Measurements from ENCODE around the gene TXNDC16.

Gene TXNDC16

DNA sequence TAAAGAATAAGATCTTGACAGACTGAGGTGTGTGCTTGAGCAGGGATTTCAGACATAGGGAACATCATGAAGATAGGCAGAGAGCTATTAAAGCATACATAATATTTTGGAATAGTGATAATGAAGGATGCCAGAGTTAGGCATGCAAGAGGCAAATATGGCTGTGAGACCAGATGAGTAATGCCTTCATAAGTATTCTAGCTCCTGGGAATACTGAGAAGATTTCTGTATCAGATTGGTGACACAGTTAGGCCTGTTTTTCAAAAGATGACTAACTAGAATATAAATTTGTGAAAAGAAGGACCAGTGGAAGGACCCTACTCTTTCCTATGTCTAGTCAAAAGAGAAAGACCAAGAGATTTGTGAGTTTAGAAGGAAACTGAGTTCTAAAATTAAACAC is 108.8 kb downstream of the TXNDC16 start:
- no peak for DNase-seq

DNA sequence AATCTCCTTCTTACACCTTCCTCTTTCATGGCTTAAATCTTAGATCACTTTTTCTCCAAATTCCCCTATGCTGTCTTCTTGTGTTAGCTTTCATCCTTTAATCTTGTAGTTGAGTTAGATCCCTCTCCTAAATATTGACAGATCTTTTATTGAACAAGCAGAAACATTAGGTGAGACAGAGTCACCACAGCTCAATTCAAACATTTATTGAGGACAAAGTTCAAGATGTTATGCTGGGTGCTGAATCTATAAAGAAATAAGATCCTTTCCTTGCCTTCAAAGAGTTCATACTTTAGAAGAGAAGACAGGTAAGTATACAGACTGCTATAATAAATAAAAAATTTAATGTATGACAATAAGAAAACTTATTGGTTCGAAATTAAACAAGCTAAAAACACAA is 109.7 kb downstream of the TXNDC16 start:
- DNase-seq, result no peak

DNA sequence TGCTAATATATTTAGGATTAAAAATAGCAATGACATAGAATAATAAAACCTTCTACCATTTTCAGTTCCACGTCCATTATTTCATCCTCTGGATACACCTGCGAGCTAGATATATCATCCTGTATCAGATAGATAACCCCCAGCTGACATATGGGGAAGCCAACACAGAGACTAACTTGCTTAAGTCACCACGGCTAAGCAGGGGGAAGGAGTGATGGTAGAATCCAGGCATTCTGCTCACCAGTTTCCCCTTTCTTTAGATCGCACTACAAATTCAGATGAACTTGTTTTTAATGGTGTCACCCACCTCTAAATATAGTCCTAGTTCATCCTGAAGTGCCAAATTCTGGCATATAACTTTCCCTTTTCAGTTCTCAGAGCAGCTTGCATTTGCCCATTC is 110.1 kb downstream of the TXNDC16 start:
- DNase-seq, result no peak

DNA sequence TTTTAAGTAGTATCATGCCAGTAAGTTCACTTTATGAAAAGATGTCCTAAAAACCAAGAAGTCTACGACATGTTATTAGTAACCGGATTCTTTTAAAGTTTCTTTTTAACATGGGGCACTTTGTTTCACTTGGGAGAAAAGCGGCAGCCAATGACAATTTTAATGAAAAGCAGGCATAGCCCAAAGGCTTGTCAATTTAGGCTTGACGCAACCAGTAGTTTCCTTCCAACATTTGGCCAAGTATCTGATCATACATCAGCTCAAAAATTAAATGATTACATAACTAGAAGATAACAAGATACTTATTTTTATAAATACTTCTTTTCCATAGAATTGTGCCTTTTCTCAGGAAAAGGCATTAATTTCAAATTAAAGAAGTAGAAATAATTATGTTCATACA is 112.8 kb downstream of the TXNDC16 start:
- DNase-seq, result no peak

DNA sequence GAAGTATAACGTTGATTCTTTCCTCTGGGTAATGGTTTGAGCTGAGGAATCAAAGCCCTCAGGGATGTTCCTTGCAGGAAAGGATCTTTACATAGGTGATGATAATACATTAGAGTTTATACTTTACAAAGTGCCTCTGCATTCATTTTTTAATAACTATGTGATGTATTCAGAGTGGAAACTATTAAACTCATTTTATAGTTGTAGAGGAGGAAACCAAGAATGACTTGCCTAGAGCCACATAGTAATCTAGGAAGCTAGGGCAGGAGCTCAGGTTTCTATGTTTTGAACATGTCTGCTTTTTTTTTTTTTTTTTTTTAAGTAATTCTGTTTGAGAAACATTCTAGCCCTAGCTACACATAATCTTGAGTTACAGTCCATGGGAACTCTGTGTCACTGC is 117.3 kb downstream of the TXNDC16 start:
- no peak for DNase-seq

DNA sequence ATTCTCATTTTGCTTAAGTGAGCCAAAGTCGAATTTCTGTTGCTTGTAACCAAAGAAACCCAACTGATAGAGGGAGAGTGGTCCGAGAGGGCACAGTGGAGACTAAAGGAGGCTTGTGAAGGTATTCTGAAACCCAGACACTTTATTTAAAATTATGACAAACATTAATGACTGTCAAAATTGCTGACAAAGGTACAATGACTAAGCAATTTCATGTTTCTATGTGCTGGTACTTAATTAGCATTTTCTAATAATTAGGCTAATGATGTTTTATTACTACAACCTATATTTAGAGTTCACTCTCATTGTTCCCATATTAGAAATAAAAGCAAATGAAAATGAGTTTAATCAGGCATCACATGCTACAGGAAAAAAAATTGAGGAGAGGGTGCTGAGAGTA is 121.8 kb downstream of the TXNDC16 start:
- DNase-seq, result no peak

DNA sequence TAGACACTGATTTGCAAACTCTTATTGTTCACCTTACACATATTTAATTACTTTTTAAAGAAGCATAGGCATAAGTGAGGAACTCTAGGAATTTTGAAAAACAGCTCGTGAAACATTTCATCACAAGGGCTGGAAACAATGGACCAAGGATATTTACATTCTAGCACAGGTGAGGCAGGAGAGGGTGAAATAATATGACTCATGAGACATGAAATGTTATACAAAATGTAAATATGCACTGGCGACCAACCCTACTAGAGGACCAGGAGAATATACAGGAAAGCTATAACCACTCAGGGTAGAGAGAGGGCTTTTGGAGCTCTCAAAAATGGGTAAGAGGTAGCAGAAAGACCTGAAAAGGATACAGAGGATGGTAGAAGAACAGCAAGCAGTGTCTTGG is 122.9 kb downstream of the TXNDC16 start:
- no peak for DNase-seq

DNA sequence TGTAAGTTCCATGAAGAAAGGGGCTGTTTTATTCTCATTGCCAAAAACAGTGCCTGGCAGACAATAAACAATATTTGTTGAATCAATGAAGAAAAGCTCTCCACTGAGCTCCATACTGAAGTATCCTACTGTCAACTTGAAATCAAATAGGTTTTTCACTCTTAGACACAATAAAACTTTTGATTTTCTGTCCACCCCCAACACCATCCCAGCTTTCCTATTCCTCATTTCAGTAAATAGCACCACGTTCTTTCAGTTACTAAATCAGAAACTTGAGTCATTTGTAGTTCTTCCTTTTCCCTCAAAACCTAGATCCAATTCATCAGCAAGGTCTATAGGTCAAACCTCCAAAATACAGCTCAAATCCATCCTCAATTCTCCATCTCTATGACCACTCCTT is 124.8 kb downstream of the TXNDC16 start:
- no peak for DNase-seq

DNA sequence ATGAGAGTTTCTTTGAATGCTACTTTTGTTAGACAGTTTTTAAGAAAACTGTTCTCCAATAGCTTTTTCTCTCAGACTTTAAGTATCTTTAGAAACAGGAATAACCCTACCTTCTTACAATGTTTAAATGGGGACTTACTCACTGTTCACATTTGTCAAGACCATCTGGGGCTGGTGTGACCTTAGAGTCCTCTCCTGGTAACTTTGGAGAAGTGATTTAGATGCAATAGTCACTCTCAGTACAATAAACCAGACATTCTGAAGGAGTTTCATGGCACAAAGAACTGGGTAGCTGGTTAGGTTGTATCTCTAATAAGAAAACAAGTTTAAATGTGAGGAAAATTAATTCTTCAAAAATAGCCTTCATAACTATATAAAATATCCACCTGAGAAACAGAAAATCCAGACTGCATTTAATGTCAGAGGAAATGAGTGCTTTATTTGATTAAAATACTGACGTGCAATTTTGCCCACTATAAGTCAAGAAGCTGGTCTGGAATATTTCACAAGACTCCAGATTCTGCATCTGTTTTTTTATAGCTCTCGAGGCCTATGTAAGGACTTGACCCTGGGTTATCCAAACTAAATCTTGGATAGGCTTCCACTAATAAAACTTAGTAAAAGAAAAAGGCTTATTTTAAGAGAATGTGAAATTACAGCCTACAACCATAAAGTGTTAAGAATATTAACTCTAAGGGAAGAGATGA is 129.5 kb downstream of the TXNDC16 start:
- no peak for DNase-seq

DNA sequence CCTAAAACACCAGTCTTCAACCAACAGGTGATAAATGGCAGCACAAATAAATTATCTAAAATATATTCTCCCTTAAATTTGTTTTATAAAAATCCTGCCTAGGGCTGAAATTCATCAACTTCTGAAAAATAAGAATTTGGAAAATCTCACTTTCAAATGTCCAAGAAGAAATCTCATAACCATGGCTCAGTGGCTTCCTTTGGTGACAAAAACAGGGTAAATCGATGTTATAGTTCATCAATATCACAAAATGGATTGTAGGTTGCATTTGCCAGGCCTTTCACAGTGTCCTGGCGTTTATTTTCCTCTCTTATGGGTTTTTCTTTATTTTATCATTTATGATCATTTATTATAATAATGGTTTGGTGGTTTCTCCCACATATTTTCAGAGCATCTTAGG is 135.2 kb downstream of the TXNDC16 start:
- no peak for DNase-seq

DNA sequence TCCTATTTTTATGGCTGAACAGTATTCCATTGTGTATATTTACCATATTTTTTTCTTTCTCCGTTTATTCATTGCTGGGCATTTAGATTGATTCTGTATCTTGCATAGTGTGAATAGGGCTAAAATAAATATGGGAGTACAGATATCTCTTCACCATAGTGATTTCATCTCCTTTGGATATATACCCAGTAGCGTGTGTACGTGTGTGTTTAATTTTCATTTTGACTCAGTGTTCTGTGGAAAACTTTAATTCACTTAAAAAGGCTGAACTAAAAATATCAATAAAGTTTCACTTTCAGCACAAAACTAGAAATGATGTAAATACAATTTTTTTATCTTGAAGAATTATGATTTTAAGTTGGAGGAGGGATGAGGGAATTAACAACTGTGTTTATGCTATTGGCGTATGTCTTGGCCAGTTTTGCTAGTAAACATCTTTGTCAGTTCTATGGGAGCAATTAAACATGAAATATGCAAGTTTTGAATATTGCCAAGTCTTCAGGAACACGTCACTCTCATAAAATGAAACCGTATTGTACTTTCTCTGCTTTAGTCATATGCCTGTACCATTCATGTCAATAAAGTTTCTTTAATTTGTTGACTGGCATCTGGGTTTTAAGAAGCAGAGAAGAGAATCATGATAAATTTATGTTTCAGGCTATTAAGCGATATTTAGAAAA is 138.4 kb downstream of the TXNDC16 start:
- DNase-seq, result no peak

DNA sequence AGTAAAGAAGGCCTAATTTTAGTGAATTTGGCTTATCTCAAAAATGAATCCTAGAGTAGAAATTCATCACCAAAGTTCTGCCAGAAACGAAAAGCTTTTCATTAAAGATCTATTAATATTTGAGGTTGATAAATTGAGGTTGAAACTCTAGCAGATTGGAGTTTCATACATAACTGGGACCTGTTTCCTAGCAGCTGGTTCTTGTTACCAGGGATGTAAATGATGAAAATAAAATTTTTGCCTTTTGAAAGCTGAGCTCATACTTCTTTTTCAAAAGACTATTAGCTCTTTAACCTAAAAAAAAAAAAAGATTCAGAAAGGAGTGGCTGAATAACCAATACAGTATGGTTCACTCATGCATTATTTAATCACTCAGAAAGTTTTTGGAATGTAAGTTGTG is 139.9 kb downstream of the TXNDC16 start:
- no peak for DNase-seq

DNA sequence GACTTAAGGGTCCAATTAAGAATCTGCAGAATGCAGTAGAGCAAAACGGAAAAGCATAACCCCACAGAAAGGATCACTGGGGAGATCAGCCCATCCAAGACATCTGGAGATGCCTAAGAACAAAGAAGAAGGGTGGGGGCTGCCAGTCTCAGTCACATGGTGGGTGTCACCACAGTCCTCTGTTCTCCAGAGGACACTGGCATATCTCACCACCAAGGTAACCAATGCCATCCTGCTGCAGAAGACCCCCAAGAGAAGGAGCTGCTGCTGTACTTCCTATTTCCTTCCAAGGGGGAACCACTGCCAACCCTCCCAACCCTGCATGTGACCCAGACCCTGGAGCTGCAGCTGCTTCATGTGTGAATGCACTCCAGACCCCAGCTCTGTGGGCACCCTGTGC is 147.0 kb downstream of the TXNDC16 start:
- no peak for DNase-seq

DNA sequence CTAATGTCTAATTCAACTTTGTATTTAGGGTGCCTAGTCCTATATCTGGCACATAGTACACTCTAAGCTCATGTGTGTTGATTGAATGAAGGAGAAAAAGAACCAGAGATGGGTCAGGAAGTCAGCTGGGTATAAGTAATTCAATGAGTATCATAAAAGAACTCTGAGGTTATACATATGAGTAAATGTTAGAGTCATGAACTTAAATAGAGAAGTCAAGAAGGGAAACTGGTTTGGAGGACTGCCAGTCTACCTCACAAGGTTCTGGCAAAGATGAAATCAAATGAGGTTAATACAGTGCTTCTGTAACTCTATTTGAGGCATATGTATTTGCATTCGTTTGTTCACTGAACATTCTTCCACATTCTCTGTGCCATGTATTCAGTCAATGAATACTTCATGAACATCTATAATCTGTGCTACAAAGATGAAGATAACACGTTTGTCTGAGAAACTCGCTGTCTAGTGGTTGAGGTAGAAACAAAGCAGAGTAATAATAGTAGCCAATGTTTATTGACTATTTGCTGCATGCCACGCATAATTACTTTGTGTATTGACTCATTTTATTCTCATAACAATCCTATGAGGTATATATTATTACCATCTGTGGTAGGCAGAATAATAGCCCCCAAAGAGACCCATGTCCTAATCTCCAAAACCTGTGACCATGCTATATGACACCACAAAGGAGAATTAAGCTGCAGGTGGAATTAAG is 149.3 kb downstream of the TXNDC16 start:
- no peak for DNase-seq

DNA sequence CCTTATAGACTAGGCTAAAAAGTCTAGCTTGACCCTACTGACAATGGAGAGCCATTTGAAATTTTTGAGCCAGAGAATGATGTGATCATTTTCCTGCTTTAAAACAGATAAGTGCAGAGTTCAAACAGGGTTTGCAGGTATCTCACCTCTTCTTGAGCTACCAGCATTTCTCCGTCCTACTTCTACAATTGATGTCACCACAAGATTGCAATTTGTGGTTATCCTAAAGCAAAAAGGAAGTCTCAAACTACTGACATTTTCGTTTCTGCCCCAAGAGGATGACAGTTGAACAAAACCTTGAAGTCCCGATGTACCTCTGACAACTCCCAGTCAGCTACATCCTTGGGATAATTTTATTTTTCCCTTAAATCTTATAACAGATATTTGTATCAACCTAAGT is 151.5 kb downstream of the TXNDC16 start:
- DNase-seq, result no peak

DNA sequence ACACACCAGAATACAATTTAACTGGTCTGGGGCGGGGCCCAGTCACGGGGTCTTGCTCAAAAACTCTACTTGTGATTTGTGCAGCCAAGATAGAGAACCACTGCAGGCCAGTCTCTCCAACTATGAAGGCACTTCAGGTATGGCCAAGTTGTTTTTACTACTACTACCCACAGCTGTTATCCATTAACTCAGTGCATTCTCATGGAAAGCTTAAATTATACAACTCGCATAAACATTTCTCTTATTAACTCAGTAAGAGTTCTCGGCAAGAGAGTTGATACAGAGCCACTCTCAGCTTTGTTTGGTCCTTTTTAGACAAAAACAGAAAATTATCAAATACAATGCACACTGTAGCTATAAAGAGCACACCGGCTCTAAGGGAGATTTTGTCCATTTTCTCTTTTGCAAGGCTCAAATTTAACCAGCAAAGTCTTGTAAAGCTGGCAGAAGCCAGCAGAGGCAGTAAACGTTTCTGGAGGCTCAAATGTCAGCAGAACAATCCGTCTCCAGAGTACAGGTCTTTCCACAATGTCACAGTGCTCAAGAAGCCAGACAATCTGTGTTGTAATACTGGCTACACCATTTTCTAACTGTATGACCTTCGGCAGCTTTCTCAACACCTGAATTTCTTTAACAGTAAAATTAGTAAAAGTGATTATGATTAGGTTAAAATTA is 152.2 kb downstream of the TXNDC16 start:
- DNase-seq, result no peak

DNA sequence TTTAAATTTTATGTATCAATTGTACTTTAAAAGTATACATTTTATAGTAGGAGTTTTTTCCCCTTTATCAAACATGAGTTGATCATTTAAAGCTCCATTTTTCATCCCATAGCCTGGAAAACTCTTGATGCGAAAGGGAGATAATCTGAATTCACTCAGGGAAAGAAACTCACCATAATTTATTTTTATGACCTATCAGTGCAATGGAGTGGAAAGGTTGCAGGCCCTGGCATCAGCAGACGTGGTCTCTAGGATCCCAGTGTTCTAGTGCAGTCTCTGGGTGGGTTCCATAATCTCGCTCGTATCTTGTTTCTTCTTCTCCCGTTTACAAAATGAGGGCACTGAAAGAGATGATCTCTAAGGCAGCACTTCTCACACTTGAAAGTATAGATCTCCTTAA is 153.2 kb downstream of the TXNDC16 start:
- DNase-seq, result no peak

DNA sequence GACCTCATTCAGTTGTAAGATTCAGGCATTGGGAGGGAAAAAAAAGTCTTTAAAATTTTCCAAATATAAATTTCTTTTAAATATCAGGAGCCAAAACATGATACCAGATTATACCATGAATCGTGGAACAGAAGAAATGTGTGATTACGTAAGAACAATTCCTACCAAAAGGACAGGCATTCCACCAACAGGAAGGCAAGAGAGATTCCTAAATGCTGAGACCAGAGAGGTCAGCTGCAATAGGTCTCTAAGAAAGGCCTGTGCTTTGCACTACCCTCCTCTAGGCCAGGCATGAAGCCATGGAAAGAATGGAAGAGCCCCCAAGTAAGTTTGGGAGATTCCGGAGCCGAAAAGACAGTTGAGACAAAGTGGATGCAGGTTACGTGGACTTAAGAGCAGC is 154.5 kb downstream of the TXNDC16 start:
- DNase-seq, result no peak

DNA sequence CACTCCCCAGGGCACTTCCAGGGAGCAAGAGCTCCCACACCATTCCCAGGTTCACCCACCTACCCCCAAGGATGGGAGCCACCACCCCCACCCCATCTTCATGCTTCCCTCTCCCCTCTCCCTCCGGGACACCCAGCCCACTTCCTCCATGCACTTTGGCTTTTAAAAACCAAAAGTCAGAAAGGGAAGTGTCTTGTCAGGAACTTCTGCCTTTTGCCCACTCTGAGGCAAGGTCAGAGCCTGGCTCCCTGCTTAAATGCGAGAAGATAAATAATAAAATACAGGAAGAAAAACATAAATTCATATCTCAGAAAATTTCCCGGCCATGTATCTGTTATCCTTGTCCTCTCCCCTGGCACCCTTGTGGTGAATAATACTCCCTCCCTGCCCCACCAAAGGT is 156.6 kb downstream of the TXNDC16 start:
- no peak for DNase-seq

DNA sequence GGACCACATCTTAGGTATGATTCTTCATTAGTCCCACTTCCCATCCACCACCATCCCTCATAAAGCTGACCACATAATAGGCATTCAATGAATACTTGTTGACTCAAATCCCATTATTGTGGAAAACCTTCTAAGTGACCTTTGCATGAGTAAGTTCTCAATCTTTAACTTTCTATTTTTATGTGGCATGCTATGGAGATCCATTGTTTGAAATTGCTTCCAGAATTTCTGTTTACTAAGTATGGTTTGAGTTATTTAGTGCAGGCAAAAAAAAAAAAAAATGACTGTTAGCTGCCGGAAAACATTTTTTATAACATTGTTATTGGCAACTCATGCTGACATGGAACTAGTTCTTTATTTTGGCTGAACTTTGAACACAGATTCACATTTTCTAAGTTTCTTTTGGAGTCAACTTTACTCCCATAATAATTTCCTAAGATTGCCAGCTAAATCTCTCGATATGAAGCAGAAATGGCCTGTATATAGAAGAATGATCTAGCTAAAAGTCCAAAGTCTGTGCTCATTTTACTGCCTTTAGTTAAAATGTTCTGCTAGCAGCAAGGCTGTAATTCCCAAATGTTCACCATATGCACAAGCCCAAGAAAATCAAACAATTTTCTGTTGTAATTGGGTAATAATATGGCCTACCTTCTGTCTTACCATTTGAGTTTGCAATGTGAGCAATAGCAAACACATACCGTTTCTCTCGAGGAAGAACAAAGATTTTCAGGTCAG is 160.3 kb downstream of the TXNDC16 start:
- no peak for DNase-seq

Measured in NCI-H748 treated with DMSO at 0.1 percent for 48 hours (cell line).